Gastrocnemius medialis (tissue), 4 donors: Measurements from ENCODE around the gene KIAA2012. TPM values are rescaled to one million over a fixed set of nuclear protein-coding genes. Genes with fewer than 3 reads are reported as not detected.

ENCODE experiments used
- ATAC-seq, 2 donors: fragments of 150-250 bp; one replicate each; pipeline ENCODE4 v1.9.1; 2016
- DNase-seq, 2 donors: peaks; one replicate each; pipeline ENCODE4 v3.0.0-alpha.2; 2019
- H3K27ac ChIP-seq, 4 donors: fragments of 200-600 bp; sonication (generic); 1 replicate in 1 of 4; 2 replicates in 3 of 4; pipeline ENCODE4 v1.5.1; 2016 to 2018; ENCODE audit warnings: mild to moderate bottlenecking in 2 of 4, moderate library complexity in 1 of 4
- H3K27me3 ChIP-seq, 3 donors: fragments of 200-600 bp; sonication (generic) in 2 of 3; 1 replicate in 1 of 3; 2 replicates in 2 of 3; pipeline versions ENCODE4 v1.5.1 to v1.6.0; 2016 to 2019; ENCODE audit warnings: mild to moderate bottlenecking in 1 of 3, moderate library complexity in 1 of 3
- H3K36me3 ChIP-seq, 2 donors: fragments of 200-600 bp; sonication (generic) in 1 of 2; one replicate each; pipeline ENCODE4 v1.5.1; 2017 to 2018
- H3K4me1 ChIP-seq, 2 donors: fragments of 200-600 bp; sonication (generic) in 1 of 2; one replicate each; pipeline ENCODE4 v1.5.1; 2016 to 2017; ENCODE audit warnings: mild to moderate bottlenecking in 2 of 2
- H3K4me3 ChIP-seq, 4 donors: fragments of 200-600 bp; sonication (generic) in 3 of 4; 1 replicate in 1 of 4; 2 replicates in 3 of 4; pipeline ENCODE4 v1.5.1; 2016 to 2019; ENCODE audit warnings: mild to moderate bottlenecking in 2 of 4
- H3K9me3 ChIP-seq, 3 donors: fragments of 200-600 bp; sonication (generic) in 2 of 3; 1 replicate in 1 of 3; 2 replicates in 2 of 3; pipeline ENCODE4 v1.5.1; 2016 to 2019
- POLR2A ChIP-seq, 2 donors: fragments of 450-650 bp; IDR thresholded peaks; one replicate each; pipeline ENCODE4 v1.6.1; 2017; ENCODE audit warnings: antibody characterized with exemption in 2 of 2, mild to moderate bottlenecking in 2 of 2, moderate library complexity in 2 of 2
- in situ Hi-C, 4 donors: fragments of 200-750 bp; cut with MboI; loops; one replicate each; pipeline versions ENCODE4 v1.15.0 to v1.8.0; 2017; ENCODE audit warnings: low sequenced_read_pairs in 4 of 4
- intact Hi-C: fragments of 100-400 bp; cut with DNase I; formaldehyde crosslinking; loops from one replicate; pipeline ENCODE4 v1.15.1; 2023; ENCODE audit warnings: low total_unique reads
- total RNA-seq, 4 donors: library from RNA; depleted of rRNA; stranded (reverse); fragments of >200 nt; gene quantifications; one replicate each; pipeline versions ENCODE4 v1.1.0 to v1.2.3, GENCODE V29; 2016
- TF ChIP-seq, protein P1 (sequence below), 5 experiments: fragments of 450-650 bp in 3 of 5; fragments of 200-600 bp in 2 of 5; sonication (generic) in 2 of 5; IDR thresholded peaks in 4 of 5; conservative IDR thresholded peaks in 1 of 5; 1 replicate in 4 of 5; 2 replicates in 1 of 5; pipeline ENCODE4 v1.5.1; 2016 to 2019; ENCODE audit warnings: antibody characterized with exemption in 5 of 5, mild to moderate bottlenecking in 3 of 5, moderate library complexity in 3 of 5

Gene KIAA2012
- total RNA-seq, 4 donors from 2014 or later, result not detected

DNA sequence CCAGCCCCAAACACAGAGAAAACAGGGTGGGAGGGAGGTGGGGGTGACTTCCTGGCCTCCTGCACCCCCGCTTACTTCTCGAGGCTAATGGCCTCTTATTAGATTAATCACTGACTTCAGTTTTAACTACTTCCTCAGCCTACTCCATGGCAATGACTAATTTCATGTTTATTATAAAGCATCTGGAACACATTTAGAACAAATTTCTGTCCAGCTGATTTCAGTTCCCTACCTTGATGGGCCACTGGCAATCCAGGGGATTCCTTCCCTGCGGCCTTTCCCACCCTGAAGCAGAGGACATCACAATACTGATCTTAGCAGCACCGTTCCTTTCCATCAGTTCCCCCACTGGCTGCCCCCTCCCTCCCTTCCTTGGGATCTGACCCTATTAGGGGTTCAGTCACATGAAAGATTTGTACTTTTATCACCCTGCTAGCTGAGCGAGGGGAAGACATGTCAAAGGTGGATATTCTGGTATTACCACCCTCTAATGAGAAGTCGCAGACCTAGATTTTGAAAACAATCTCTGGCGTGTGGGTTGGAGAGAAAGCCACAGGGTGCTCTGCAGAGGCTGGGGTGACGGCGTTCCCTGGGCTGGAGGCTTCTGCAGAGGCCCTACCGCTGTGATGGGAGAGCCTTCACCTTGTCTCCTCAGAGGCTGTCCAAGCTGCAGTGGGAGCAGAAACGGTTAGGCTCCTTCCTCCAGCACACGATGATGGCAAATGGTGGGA lies 67.6 kb downstream of the KIAA2012 start:
- no peak for DNase-seq
- in situ Hi-C loops (no loop called here), intact Hi-C loops (no loop called here)
- ATAC-seq, result no peak
- TF ChIP-seq POLR2A (IDR thresholded peaks at IDR 0.05), result no peak
- TF ChIP-seq, protein P1, sequence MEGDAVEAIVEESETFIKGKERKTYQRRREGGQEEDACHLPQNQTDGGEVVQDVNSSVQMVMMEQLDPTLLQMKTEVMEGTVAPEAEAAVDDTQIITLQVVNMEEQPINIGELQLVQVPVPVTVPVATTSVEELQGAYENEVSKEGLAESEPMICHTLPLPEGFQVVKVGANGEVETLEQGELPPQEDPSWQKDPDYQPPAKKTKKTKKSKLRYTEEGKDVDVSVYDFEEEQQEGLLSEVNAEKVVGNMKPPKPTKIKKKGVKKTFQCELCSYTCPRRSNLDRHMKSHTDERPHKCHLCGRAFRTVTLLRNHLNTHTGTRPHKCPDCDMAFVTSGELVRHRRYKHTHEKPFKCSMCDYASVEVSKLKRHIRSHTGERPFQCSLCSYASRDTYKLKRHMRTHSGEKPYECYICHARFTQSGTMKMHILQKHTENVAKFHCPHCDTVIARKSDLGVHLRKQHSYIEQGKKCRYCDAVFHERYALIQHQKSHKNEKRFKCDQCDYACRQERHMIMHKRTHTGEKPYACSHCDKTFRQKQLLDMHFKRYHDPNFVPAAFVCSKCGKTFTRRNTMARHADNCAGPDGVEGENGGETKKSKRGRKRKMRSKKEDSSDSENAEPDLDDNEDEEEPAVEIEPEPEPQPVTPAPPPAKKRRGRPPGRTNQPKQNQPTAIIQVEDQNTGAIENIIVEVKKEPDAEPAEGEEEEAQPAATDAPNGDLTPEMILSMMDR (IDR thresholded peaks at IDR 0.05 in 4 of 5, conservative IDR thresholded peaks at IDR 0.05 in 1 of 5), result no peak
- Histone ChIP-seq H3K9me3 (no peaks in the 10 kb centered on the region), H3K36me3 (no peaks in the 10 kb centered on the region), H3K4me3 (no peak overlapping the region), H3K27ac (no peak overlapping the region), H3K4me1 (no peaks in the 10 kb centered on the region), H3K27me3 (no peaks in the 10 kb centered on the region)

DNA sequence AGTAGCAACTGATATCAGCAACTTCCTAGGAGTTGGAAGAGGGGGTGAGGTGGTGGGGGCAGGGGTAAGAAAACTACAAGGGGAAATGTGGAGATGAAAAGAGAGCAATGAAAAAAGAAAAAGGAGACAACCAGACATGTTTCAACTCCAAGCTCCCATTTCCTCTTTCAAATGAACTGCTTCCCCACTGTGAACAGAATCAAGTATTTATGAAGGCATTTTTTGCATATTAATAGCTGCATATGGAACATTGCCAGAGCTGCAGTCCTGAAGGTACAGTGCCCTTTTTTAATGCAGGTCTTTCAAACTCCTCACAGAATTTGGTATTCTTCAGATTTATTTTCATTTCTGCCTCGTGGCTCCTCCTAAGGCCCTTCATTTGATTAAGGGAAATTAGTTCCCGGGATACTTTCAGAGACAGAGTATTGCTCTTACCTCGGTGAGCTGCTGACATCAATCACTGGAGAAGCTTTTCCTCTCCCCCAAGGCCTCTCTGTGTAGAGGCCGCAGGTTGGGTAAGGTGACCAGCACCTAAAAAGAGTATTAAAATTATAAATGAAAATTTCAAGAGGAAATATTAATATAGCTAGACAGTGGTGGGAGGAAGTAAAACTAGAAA lies 68.4 kb downstream of the KIAA2012 start:
- H3K36me3 ChIP-seq, result no peaks in the 10 kb centered on the region
- H3K4me1 ChIP-seq, result no peaks in the 10 kb centered on the region
- H3K27me3 ChIP-seq, result no peaks in the 10 kb centered on the region
- in situ Hi-C loops, result no loop called here
- intact Hi-C loops, result no loop called here
- no peak overlapping the region for H3K27ac ChIP-seq
- no peak for ATAC-seq
- H3K4me3 ChIP-seq, result no peak overlapping the region
- DNase-seq, result no peak
- no peak for TF ChIP-seq POLR2A (IDR thresholded peaks at IDR 0.05)
- TF ChIP-seq, protein P1 (IDR thresholded peaks at IDR 0.05 in 4 of 5, conservative IDR thresholded peaks at IDR 0.05 in 1 of 5), result no peak
- no peaks in the 10 kb centered on the region for H3K9me3 ChIP-seq

DNA sequence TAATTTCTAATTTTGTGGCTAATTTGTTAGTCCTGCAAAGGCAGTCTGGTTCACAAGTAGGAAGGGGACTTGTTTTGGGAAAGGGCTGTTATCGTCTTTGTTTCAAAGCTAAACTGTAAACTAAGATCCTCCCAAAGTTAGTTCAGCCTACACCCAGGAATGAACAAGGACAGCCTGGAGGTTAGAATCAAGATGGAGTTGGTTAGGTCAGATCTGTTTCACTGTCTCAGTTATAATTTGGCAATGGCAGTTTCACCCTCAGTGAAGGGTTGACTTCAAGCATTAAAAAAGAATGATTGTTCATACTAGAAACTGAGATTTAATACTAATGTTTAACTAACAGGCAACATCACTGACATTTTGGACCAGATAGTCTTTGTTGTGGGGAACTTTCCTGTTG lies 69.5 kb downstream of the KIAA2012 start:
- in situ Hi-C loops (no loop called here), intact Hi-C loops (no loop called here)
- Histone ChIP-seq H3K4me3 (no peak overlapping the region), H3K27me3 (no peaks in the 10 kb centered on the region), H3K4me1 (no peaks in the 10 kb centered on the region), H3K27ac (no peak overlapping the region), H3K36me3 (no peaks in the 10 kb centered on the region), H3K9me3 (no peaks in the 10 kb centered on the region)
- no peak for ATAC-seq
- no peak for DNase-seq
- TF ChIP-seq POLR2A (IDR thresholded peaks at IDR 0.05), result no peak
- TF ChIP-seq, protein P1 (IDR thresholded peaks at IDR 0.05 in 4 of 5, conservative IDR thresholded peaks at IDR 0.05 in 1 of 5), result no peak

DNA sequence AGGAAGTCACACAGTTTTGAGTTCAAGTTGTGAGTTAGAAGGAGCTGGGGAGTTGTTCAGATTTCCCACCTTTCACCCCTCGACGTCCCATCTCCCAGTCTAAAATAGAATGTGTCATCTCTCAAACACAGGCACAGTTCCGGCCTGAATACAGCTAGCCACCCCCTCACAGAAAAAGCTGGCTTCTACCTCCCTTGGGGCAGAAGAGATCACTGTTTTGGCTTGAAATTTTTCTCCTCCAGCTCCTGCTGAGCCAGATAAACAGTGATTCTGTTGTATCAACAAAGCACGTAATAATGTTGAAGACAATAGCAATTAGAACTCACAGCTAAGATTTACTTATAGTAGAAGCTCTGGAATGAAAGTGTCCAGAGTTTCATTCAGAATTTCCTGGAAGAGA lies 74.7 kb downstream of the KIAA2012 start:
- no peak overlapping the region for H3K27ac ChIP-seq
- intact Hi-C loops, result no loop called here
- no peak for DNase-seq

DNA sequence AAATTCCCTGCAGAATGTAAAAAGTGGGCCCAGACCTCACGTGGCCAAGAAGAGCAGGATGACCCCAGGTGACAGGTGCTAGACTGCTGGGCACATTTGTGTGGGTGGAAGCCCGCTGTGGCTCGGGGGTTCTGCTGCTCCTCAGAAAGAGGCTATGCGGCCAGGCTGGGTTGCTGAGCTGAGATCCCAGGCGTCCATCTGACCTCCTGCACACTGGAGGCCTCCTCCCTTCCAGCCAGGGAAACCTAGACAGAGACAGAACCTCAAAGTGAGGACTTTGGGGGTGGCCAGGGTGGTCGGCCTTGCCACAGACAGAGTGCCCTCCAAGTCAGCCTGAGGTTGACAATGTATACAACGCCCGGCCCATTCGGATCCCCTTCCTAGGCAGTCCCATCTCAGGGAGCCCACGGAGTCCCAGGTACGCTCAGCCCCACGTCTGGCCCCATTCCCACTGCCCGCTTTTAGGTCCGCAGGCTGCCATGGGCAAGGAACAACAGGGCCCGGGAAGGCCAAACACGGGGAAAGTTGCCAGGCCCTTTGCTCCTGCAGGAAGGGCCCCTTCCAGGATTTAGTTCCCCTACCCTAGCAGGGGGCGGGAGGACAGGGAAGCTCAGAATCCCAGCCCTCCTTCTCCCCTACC lies 75.6 kb downstream of the KIAA2012 start:
- H3K4me1 ChIP-seq, result peaks cover 10 to 14% of the 10 kb centered on the region in 2 donors
- no peak overlapping the region for H3K4me3 ChIP-seq
- no peak overlapping the region for H3K27ac ChIP-seq
- DNase-seq (no peak), ATAC-seq (no peak)
- no peaks in the 10 kb centered on the region for H3K36me3 ChIP-seq
- intact Hi-C loops, result no loop called here
- in situ Hi-C loops, result no loop called here
- no peaks in the 10 kb centered on the region for H3K9me3 ChIP-seq
- H3K27me3 ChIP-seq, result no peaks in the 10 kb centered on the region
- TF ChIP-seq, protein P1 (IDR thresholded peaks at IDR 0.05 in 4 of 5, conservative IDR thresholded peaks at IDR 0.05 in 1 of 5), result no peak
- no peak for TF ChIP-seq POLR2A (IDR thresholded peaks at IDR 0.05)

More for the DNA sequence above, 74.7 kb downstream of the KIAA2012 start:
- Histone ChIP-seq H3K4me3 (no peak overlapping the region), H3K4me1 (peaks cover 10 to 14% of the 10 kb centered on the region in 2 donors), H3K27me3 (no peaks in the 10 kb centered on the region), H3K9me3 (no peaks in the 10 kb centered on the region), H3K36me3 (no peaks in the 10 kb centered on the region)
- no peak for TF ChIP-seq POLR2A (IDR thresholded peaks at IDR 0.05)
- in situ Hi-C loops, result no loop called here
- no peak for ATAC-seq
